ENCODE data around the gene CDK1. TPM values are rescaled to one million over a fixed set of nuclear protein-coding genes. Genes with fewer than 3 reads are reported as not detected.

Gene CDK1
- total and polyA plus RNA-seq, 8 donors, result 0.19 to 1.7 (median 0.67) TPM

- Histone ChIP-seq H3K27me3 (no peaks in the 10 kb centered on the region), H3K4me1 (no peaks in the 10 kb centered on the region), H3K9me3 (no peaks in the 10 kb centered on the region), H3K36me3 (no peaks in the 10 kb centered on the region), H3K27ac (no peak overlapping the region), H3K4me3 (no peak overlapping the region)
- intact Hi-C loops (cut with DNase I), result no loop called here
- no peak for FAIRE-seq
- ATAC-seq, result no peak
- no peak for TF ChIP-seq CTCF (IDR thresholded peaks at IDR 0.05)
- WGBS, 2 donors, result 97 to 99% methylated on average over 3 of the region's 3 CpGs
- DNase-seq, result no peak
Observed at GRCh38 chr10:60795465-60796202, 17.4 kb downstream of the CDK1 start.

DNA sequence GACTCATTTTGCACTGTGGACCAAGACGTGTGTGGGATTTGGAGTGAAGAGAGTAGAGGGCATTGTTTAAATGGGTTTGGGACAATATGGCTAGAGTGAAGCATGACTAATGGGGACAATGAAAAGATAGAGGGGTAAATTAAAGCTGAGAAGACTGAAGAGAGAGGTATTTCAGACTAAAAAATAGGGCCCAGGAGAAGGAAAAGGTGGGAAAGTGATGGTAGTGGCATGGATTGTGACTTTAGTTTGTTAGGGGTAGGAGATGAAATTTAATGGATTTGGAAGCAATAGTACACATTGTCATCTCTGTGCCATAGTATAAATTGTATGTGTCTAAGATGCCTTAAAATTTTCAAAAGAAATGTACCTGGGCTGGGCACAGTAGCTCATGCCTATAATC lies 18.2 kb downstream of the CDK1 start:
- Histone ChIP-seq H3K27ac (no peak overlapping the region), H3K4me1 (no peaks in the 10 kb centered on the region), H3K9me3 (no peaks in the 10 kb centered on the region), H3K27me3 (no peaks in the 10 kb centered on the region), H3K4me3 (no peak overlapping the region), H3K36me3 (no peaks in the 10 kb centered on the region)
- DNase-seq (no peak), ATAC-seq (no peak), FAIRE-seq (no peak)
- 89 to 100% methylated on average over 1 of the region's 1 CpG for WGBS, 2 donors
- intact Hi-C loops (cut with DNase I), result no loop called here
- no peak for TF ChIP-seq CTCF (IDR thresholded peaks at IDR 0.05)

- Histone ChIP-seq H3K4me3 (no peak overlapping the region), H3K27ac (no peak overlapping the region), H3K9me3 (no peaks in the 10 kb centered on the region), H3K27me3 (no peaks in the 10 kb centered on the region), H3K36me3 (no peaks in the 10 kb centered on the region), H3K4me1 (no peaks in the 10 kb centered on the region)
- WGBS, 2 donors, result 82 to 88% methylated on average over 6 of the region's 6 CpGs
- TF ChIP-seq CTCF (IDR thresholded peaks at IDR 0.05), result no peak
- FAIRE-seq (no peak), DNase-seq (no peak), ATAC-seq (no peak)
- intact Hi-C loops (cut with DNase I), result no loop called here
Observed at GRCh38 chr10:60797200-60797599, 18.9 kb downstream of the CDK1 start.

DNA sequence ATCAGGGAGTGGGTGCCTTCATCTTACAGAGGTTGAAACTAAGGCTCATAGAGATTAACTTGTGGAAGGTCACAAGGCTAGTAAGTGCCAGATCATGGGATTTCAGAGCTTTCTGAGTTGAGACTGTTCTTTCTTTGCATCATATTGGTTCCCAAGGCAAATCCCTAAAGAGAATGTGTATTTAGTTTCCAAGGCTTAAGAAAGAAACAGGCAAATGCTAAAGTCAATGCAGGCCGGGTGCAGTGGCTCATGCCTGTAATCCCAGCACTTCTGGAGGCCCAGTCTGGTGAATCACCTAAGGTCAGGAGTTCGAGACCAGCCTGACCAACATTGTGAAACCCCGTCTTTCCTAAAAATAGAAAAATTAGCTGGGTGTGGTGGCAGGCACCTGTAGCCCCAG lies 19.8 kb downstream of the CDK1 start:
- intact Hi-C loops (cut with DNase I), result no loop called here
- DNase-seq (no peak), ATAC-seq (no peak), FAIRE-seq (no peak)
- no peak overlapping the region for H3K4me3 ChIP-seq
- H3K9me3 ChIP-seq, result no peaks in the 10 kb centered on the region
- no peak overlapping the region for H3K27ac ChIP-seq
- H3K4me1 ChIP-seq, result no peaks in the 10 kb centered on the region
- WGBS, 2 donors, result 95 to 97% methylated on average over 3 of the region's 3 CpGs
- no peaks in the 10 kb centered on the region for H3K36me3 ChIP-seq
- no peaks in the 10 kb centered on the region for H3K27me3 ChIP-seq
- no peak for TF ChIP-seq CTCF (IDR thresholded peaks at IDR 0.05)

GRCh38 chr10:60798870-60799269 lies 20.6 kb downstream of the CDK1 start:
- Histone ChIP-seq H3K4me3 (no peak overlapping the region), H3K27ac (no peak overlapping the region), H3K36me3 (no peaks in the 10 kb centered on the region), H3K27me3 (no peaks in the 10 kb centered on the region), H3K4me1 (no peaks in the 10 kb centered on the region), H3K9me3 (no peaks in the 10 kb centered on the region)
- TF ChIP-seq CTCF (IDR thresholded peaks at IDR 0.05), result no peak
- no peak for DNase-seq
- WGBS, 2 donors, result 93 to 97% methylated on average over 4 of the region's 4 CpGs
- FAIRE-seq, result no peak
- intact Hi-C loops (cut with DNase I), result no loop called here
- ATAC-seq, result no peak

Measured in pancreas (tissue), 10 donors.